ENCODE data around the gene BTRC.
A peak's percentile ranks its signal among the peaks of the same experiment; 100 is the strongest.
"Not testable (repeated sequence)": the region's sequence is repeated elsewhere in the genome, so short reads cannot be mapped to it uniquely, and the experiment has no call there.

BTRC gene

GRCh38 chr10:101337836-101338235 lies 16.1 kb upstream of the BTRC start:
- TF ChIP-seq CTBP1 (IDR thresholded peaks at IDR 0.05; ENCODE audit: borderline replicate concordance) (no peak), LEF1 (IDR thresholded peaks at IDR 0.05; ENCODE audit: borderline replicate concordance) (no peak), FOXM1 (IDR thresholded peaks at IDR 0.05; ENCODE audit: borderline replicate concordance) (no peak), TARDBP (IDR thresholded peaks at IDR 0.05) (no peak), PKNOX1 (IDR thresholded peaks at IDR 0.05) (no peak)
- ChIA-PET CTCF (no interaction called here), POLR2A (no interaction called here)
- no peak for DNase-seq (ENCODE audit: extremely low spot score)

GRCh38 chr10:101341438-101341837 lies 12.5 kb upstream of the BTRC start:
- no peak for DNase-seq (ENCODE audit: extremely low spot score)
- TF ChIP-seq LEF1 (IDR thresholded peaks at IDR 0.05; ENCODE audit: borderline replicate concordance) (no peak), ARNT (IDR thresholded peaks at IDR 0.05) (no peak), TARDBP (IDR thresholded peaks at IDR 0.05) (no peak), CTBP1 (IDR thresholded peaks at IDR 0.05; ENCODE audit: borderline replicate concordance) (no peak), SP1 (IDR thresholded peaks at IDR 0.05) (no peak), L3MBTL2 (conservative IDR thresholded peaks at IDR 0.05) (no peak), PKNOX1 (IDR thresholded peaks at IDR 0.05) (no peak), HDGF (IDR thresholded peaks at IDR 0.05; ENCODE audit: borderline replicate concordance) (no peak), SUZ12 (IDR thresholded peaks at IDR 0.05) (no peak), FOXM1 (IDR thresholded peaks at IDR 0.05; ENCODE audit: borderline replicate concordance) (no peak), FOXK2 (IDR thresholded peaks at IDR 0.05) (no peak), FOXA1 (IDR thresholded peaks at IDR 0.05) (no peak), NFRKB (IDR thresholded peaks at IDR 0.05) (no peak), BHLHE40 (IDR thresholded peaks at IDR 0.05; ENCODE audit: borderline replicate concordance) (no peak), ELF4 (IDR thresholded peaks at IDR 0.05) (no peak), ZNF384 (IDR thresholded peaks at IDR 0.05) (no peak)
- ChIA-PET POLR2A (no interaction called here), CTCF (no interaction called here)

- no peak for DNase-seq (ENCODE audit: extremely low spot score)
- ChIA-PET CTCF (no interaction called here), POLR2A (interaction anchor here (0.8 kb wide), 1 partner anchor 369 kb away, joined by 3 read pairs; no protein-coding TSS in a partner anchor)
- TF ChIP-seq CTBP1 (IDR thresholded peaks at IDR 0.05; ENCODE audit: borderline replicate concordance) (no peak), FOXA1 (IDR thresholded peaks at IDR 0.05) (no peak), HDGF (IDR thresholded peaks at IDR 0.05; ENCODE audit: borderline replicate concordance) (no peak), PKNOX1 (IDR thresholded peaks at IDR 0.05) (no peak)
Measured at GRCh38 chr10:101346177-101346576, 7.8 kb upstream of the BTRC start.

GRCh38 chr10:101351017-101351416 lies 2.9 kb upstream of the BTRC start:
- POLR2A ChIA-PET, result no interaction called here
- no peak for DNase-seq (ENCODE audit: extremely low spot score)
- no peak for TF ChIP-seq ZNF384 (IDR thresholded peaks at IDR 0.05)
- no peak for TF ChIP-seq FOXA1 (IDR thresholded peaks at IDR 0.05)
- TF ChIP-seq ELF4 (IDR thresholded peaks at IDR 0.05), result no peak
- no peak for TF ChIP-seq PKNOX1 (IDR thresholded peaks at IDR 0.05)
- no peak for TF ChIP-seq L3MBTL2 (conservative IDR thresholded peaks at IDR 0.05)
- CTCF ChIA-PET, result no interaction called here

- CTCF ChIA-PET, result no interaction called here
- TF ChIP-seq FOXA1 (IDR thresholded peaks at IDR 0.05), result no peak
- TF ChIP-seq TARDBP (IDR thresholded peaks at IDR 0.05), result no peak
- TF ChIP-seq FOXK2 (IDR thresholded peaks at IDR 0.05), result no peak
- TF ChIP-seq ELF4 (IDR thresholded peaks at IDR 0.05), result no peak
- TF ChIP-seq ARNT (IDR thresholded peaks at IDR 0.05), result no peak
- no peak for TF ChIP-seq NFRKB (IDR thresholded peaks at IDR 0.05)
- POLR2A ChIA-PET, result interaction anchor here (0.7 kb wide), 1 partner anchor 467 kb away, joined by 3 read pairs; the partner anchor contains the start of gene OGA
- no peak for DNase-seq (ENCODE audit: extremely low spot score)
Measured at GRCh38 chr10:101351477-101351876, 2.5 kb upstream of the BTRC start.

GRCh38 chr10:101352857-101353256 lies 1.1 kb upstream of the BTRC start:
- DNase-seq (ENCODE audit: extremely low spot score); POLR2A ChIA-PET; CTCF ChIA-PET: not testable (repeated sequence)

GRCh38 chr10:101354328-101355071 lies 535 bp downstream of the BTRC start:
- DNase-seq (ENCODE audit: extremely low spot score), result peak; percentile 59
- TF ChIP-seq FOXM1 (IDR thresholded peaks at IDR 0.05; ENCODE audit: borderline replicate concordance), result no peak
- no peak for TF ChIP-seq BHLHE40 (IDR thresholded peaks at IDR 0.05; ENCODE audit: borderline replicate concordance)
- no peak for TF ChIP-seq SP1 (IDR thresholded peaks at IDR 0.05)
- TF ChIP-seq FOXK2 (IDR thresholded peaks at IDR 0.05), result no peak
- TF ChIP-seq NFRKB (IDR thresholded peaks at IDR 0.05), result no peak
- TF ChIP-seq ARNT (IDR thresholded peaks at IDR 0.05), result no peak
- no peak for TF ChIP-seq HDGF (IDR thresholded peaks at IDR 0.05; ENCODE audit: borderline replicate concordance)
- TF ChIP-seq PKNOX1 (IDR thresholded peaks at IDR 0.05), result no peak
- ChIA-PET POLR2A (interaction anchor here (0.6 to 1.6 kb wide), 12 partner anchors 9 to 90 kb away, joined by 3 to 6 read pairs (median 3); no protein-coding TSS in a partner anchor), CTCF (interaction anchor here (0.5 to 1.8 kb wide), 5 partner anchors 87 to 185 kb away, joined by 3 to 12 read pairs (median 4); no protein-coding TSS in a partner anchor)
